Keratinocyte (primary cell): Measurements from ENCODE around the gene DHH. TPM values are rescaled to one million over a fixed set of nuclear protein-coding genes. Genes with fewer than 3 reads are reported as not detected.

Experiments
- DNase-seq: peaks from one replicate; pipeline ENCODE4 v3.0.0-alpha.2; 2011; ENCODE audit warnings: low read depth, missing footprints, low spot score
- FAIRE-seq: peaks from 2 replicates; lab custom pipeline; 2011; peaks lifted over from hg19 to GRCh38; lab: Jason Lieb, UNC
- H2AFZ ChIP-seq: 2 replicates; pipeline ENCODE4 v1.6.0; 2012; ENCODE audit warnings: low read length, control low read depth, inconsistent platforms; ENCODE audit not compliant: control insufficient read depth
- H3K27ac ChIP-seq: 2 replicates; pipeline ENCODE4 v1.5.1; 2011; ENCODE audit warnings: low read length; ENCODE audit not compliant: control insufficient read depth, insufficient read depth
- H3K27me3 ChIP-seq: 3 replicates; pipeline ENCODE4 v1.6.0; 2011; ENCODE audit warnings: low read length; ENCODE audit not compliant: control insufficient read depth, insufficient read depth; ENCODE audit errors: extremely low read depth
- H3K36me3 ChIP-seq, 2 experiments: 2 replicates in 1 of 2; 3 replicates in 1 of 2; pipeline ENCODE4 v1.5.1; 2011; ENCODE audit warnings: low read length in 2 of 2, mild to moderate bottlenecking in 1 of 2; ENCODE audit not compliant: control insufficient read depth in 2 of 2, insufficient read depth in 2 of 2; ENCODE audit errors: extremely low read depth in 1 of 2
- H3K4me1 ChIP-seq: 3 replicates; pipeline ENCODE4 v1.5.1; 2011; ENCODE audit warnings: low read length; ENCODE audit not compliant: control insufficient read depth, insufficient read depth; ENCODE audit errors: extremely low read depth
- H3K4me2 ChIP-seq: 3 replicates; pipeline ENCODE4 v1.6.0; 2011; ENCODE audit warnings: low read depth, low read length; ENCODE audit not compliant: control insufficient read depth, insufficient read depth; ENCODE audit errors: extremely low read depth
- H3K4me3 ChIP-seq, 3 experiments: fragments of 200-600 bp in 1 of 3; sonication (generic) in 1 of 3; 2 replicates in 2 of 3; 3 replicates in 1 of 3; pipeline ENCODE4 v1.5.1; 2011 to 2016; ENCODE audit warnings: low read length in 3 of 3, mild to moderate bottlenecking in 3 of 3, control low read depth in 2 of 3, inconsistent platforms in 1 of 3, low read depth in 1 of 3, mixed read lengths in 1 of 3, mixed run types in 1 of 3, moderate library complexity in 1 of 3; ENCODE audit not compliant: control insufficient read depth in 2 of 3, insufficient read depth in 2 of 3; ENCODE audit errors: extremely low read depth in 1 of 3
- H3K79me2 ChIP-seq: 2 replicates; pipeline ENCODE4 v1.6.0; 2012; ENCODE audit warnings: low read length; ENCODE audit not compliant: control insufficient read depth, insufficient read depth
- H3K9ac ChIP-seq: 3 replicates; pipeline ENCODE4 v1.6.0; 2011; ENCODE audit warnings: low read length; ENCODE audit not compliant: control insufficient read depth, insufficient read depth; ENCODE audit errors: extremely low read depth
- H3K9me1 ChIP-seq: 3 replicates; pipeline ENCODE4 v1.6.0; 2011; ENCODE audit warnings: low read length; ENCODE audit not compliant: control insufficient read depth, insufficient read depth; ENCODE audit errors: extremely low read depth
- H3K9me3 ChIP-seq: 2 replicates; pipeline ENCODE4 v1.5.1; 2012; ENCODE audit warnings: low read depth, low read length; ENCODE audit not compliant: control insufficient read depth
- H4K20me1 ChIP-seq: 3 replicates; pipeline ENCODE4 v1.6.0; 2011; ENCODE audit warnings: low read length; ENCODE audit not compliant: control insufficient read depth, insufficient read depth; ENCODE audit errors: extremely low read depth
- EZH2 ChIP-seq: IDR thresholded peaks from one replicate; pipeline ENCODE4 v1.6.1; 2012; ENCODE audit warnings: inconsistent platforms, mild to moderate bottlenecking, low read length, moderate library complexity
- dilution Hi-C: fragments of 300-500 bp; cut with MboI; formaldehyde crosslinking; loops from one replicate; pipeline ENCODE4 v1.7.0; 2020; ENCODE audit warnings: low sequenced_read_pairs; ENCODE audit not compliant: extremely low pct_ligation_motif_present
- polyA plus RNA-seq, 5 experiments: library from polyadenylated mRNA; depleted of rRNA in 3 of 5; stranded (reverse) in 3 of 5; stranded (forward) in 1 of 5; unstranded in 1 of 5; fragments of >200 nt; gene quantifications; 1 replicate in 1 of 5; 2 replicates in 3 of 5; 3 replicates in 1 of 5; pipeline versions ENCODE4 v1.2.1 to v1.2.3, GENCODE V29; 2011 to 2012; ENCODE audit warnings: missing spikeins in 2 of 5, low read depth in 1 of 5, low replicate concordance in 1 of 5
- TF ChIP-seq, protein P1 (sequence below), 3 experiments: IDR thresholded peaks in 1 of 3; conservative IDR thresholded peaks in 1 of 3; optimal IDR thresholded peaks in 1 of 3; 2 replicates in 2 of 3; 3 replicates in 1 of 3; pipeline versions ENCODE3 to v1.5.1; 2011; ENCODE audit warnings: low read length in 3 of 3, mild to moderate bottlenecking in 3 of 3, moderate library complexity in 2 of 3, control low read depth in 1 of 3, inconsistent platforms in 1 of 3; ENCODE audit not compliant: insufficient read depth in 2 of 3; ENCODE audit errors: extremely low read depth in 1 of 3

The DHH gene
- polyA plus RNA-seq, 1 donor (not counting 4 experiments of a cell fraction or from before 2014, with no cell fraction given), result not detected

DNA sequence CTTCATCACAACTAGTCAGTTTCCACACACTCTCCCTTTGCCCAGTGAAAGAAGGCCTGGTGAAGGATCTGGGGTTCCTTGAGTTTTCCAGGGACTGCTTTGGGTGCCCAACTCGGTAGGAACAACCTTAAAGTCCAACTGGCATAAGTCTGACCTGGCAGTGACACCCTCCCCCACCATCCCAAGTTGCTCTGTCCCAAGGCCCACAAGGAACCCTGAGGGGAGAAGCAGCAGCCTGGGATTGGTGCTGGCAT lies 35.6 kb downstream of the DHH start:
- dilution Hi-C loops, result no loop called here
- H4K20me1 ChIP-seq, result peaks cover 29% of the 10 kb centered on the region
- H3K9me1 ChIP-seq, result peaks cover 3% of the 10 kb centered on the region
- peak overlapping the region; percentile 94 for H3K27ac ChIP-seq
- no peak for DNase-seq
- H3K36me3 ChIP-seq, result peaks cover 8 to 20% of the 10 kb centered on the region in 2 experiments
- peaks cover 71% of the 10 kb centered on the region for H3K79me2 ChIP-seq
- TF ChIP-seq EZH2, result no peak
- TF ChIP-seq, protein P1, sequence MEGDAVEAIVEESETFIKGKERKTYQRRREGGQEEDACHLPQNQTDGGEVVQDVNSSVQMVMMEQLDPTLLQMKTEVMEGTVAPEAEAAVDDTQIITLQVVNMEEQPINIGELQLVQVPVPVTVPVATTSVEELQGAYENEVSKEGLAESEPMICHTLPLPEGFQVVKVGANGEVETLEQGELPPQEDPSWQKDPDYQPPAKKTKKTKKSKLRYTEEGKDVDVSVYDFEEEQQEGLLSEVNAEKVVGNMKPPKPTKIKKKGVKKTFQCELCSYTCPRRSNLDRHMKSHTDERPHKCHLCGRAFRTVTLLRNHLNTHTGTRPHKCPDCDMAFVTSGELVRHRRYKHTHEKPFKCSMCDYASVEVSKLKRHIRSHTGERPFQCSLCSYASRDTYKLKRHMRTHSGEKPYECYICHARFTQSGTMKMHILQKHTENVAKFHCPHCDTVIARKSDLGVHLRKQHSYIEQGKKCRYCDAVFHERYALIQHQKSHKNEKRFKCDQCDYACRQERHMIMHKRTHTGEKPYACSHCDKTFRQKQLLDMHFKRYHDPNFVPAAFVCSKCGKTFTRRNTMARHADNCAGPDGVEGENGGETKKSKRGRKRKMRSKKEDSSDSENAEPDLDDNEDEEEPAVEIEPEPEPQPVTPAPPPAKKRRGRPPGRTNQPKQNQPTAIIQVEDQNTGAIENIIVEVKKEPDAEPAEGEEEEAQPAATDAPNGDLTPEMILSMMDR (optimal IDR thresholded peaks at IDR 0.05 in 1 of 3, IDR thresholded peaks at IDR 0.05 in 1 of 3, conservative IDR thresholded peaks at IDR 0.05 in 1 of 3; ENCODE audit: extremely low read depth in 1 of 3, insufficient read depth in 2 of 3, low read length in 3 of 3), result no peak
- H3K4me3 ChIP-seq, result peak overlapping the region; percentile 85 to 98 (median 87)
- no peak for FAIRE-seq
- H2AFZ ChIP-seq, result no peak overlapping the region
- H3K4me2 ChIP-seq, result peak overlapping the region; percentile 84
- H3K9ac ChIP-seq, result peak overlapping the region; percentile 97
- H3K27me3 ChIP-seq, result no peaks in the 10 kb centered on the region
- H3K9me3 ChIP-seq, result no peaks in the 10 kb centered on the region
- peaks cover 28% of the 10 kb centered on the region for H3K4me1 ChIP-seq

DNA sequence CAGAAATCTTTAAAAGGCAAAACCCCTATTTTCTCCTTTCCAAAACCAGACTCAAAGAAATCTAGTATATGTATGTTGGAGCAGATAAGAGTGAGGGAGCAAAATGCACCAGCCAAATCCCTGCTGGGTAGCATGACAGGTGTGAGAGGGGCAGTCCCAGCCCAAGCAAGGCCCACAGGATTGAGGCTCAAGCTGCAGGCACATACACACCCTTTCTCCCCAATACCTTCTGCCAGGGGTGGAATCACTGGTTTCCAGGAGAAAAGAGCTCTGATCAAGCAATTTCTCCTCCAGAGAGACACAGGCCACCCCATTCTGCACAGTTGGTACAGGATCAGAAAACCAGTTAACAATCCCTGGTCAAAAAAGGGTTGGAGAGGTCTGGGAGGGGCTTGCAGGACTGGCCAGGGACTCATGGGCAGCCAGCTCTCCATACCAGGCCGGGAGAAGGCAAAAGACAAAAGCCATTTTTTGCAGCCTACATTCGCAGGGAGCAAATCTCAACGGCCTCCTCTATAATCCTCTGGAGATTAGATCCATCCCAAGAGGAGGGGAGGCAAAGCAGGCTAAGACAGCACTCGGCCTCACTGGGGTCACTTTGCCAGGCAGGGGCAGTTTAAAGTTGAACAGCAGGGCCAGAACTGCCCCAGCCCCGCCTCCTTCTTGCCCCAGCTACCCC lies 36.1 kb downstream of the DHH start:
- FAIRE-seq, result no peak

More for the DNA sequence above, 36.1 kb downstream of the DHH start:
- Histone ChIP-seq H3K27ac (peak overlapping the region; percentile 94), H2AFZ (no peak overlapping the region), H3K36me3 (peaks cover 12 to 25% of the 10 kb centered on the region in 2 experiments), H3K79me2 (peaks cover 75% of the 10 kb centered on the region), H4K20me1 (peaks cover 29% of the 10 kb centered on the region), H3K9me1 (peaks cover 3% of the 10 kb centered on the region), H3K9ac (peak overlapping the region; percentile 97), H3K27me3 (no peaks in the 10 kb centered on the region), H3K9me3 (no peaks in the 10 kb centered on the region), H3K4me3 (peak overlapping the region; percentile 85 to 98 (median 87)), H3K4me1 (peaks cover 28% of the 10 kb centered on the region), H3K4me2 (peak overlapping the region; percentile 84)
- TF ChIP-seq, protein P1 (optimal IDR thresholded peaks at IDR 0.05 in 1 of 3, IDR thresholded peaks at IDR 0.05 in 1 of 3, conservative IDR thresholded peaks at IDR 0.05 in 1 of 3; ENCODE audit: extremely low read depth in 1 of 3, insufficient read depth in 2 of 3, low read length in 3 of 3), result no peak
- no peak for TF ChIP-seq EZH2
- DNase-seq, result no peak
- dilution Hi-C loops, result no loop called here
